GM18870 (cell line): ENCODE data around the gene COMMD6.
A peak's percentile ranks its signal among the peaks of the same experiment; 100 is the strongest.
"Not testable (repeated sequence)": the region's sequence is repeated elsewhere in the genome, so short reads cannot be mapped to it uniquely, and the experiment has no call there.

Source experiments
- ATAC-seq: cut with Tn5 transposase; IDR thresholded peaks from one replicate; pipeline ENCODE4 v1.9.1; 2021; ENCODE audit warnings: moderate library complexity; ENCODE audit not compliant: unreplicated experiment

The COMMD6 gene

DNA sequence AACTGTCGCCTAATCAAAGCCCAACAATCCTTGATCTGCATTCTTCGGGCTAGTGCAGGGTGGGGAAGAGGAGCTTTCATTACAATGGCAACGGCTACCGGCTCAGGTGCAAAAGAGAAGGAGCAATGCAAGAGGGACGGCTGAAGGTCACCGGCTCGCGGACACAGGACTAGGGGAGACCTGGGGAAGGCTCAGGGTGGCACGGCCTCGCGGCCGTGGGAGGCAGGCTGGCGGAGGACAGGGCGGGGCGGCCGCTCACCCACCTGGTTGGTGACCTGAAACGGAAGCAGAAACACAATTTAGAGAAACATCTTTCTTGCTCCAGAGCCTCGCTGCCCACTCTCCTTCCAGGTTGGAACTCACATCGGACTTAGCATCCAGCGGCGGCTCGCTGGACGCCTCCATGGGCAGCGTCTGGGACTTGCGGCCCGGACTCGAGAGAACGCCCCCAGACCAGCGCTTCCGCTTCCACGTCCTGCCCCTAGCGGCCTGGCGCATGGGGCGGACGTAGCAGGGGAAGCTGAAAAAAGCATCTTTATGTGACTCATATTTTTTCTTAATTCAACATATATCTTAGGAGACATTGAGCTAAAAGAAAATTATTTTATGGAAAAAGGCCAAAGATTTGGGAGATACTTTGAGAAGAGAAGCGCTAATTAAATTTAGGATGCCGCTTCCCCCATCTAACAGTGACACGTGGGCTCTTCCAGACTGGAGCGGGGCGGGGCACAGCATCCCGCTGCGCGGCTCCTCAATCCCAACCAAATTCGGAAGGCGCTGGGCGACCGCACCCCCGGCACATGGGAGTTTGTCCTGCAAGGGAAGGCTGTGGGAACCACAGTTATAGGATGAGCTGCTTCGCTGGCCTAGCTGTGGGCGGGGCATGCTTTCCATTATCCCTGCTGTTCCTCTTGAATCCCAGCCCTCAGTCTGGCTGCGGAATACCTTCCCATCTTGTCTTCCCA is at the start of gene COMMD6:
Gene COMMD6 (minus strand): TSS at position 441 of the 965 bp plus-strand sequence. CDS start 36 bp downstream, at position 405.
- peak; percentile 97 for ATAC-seq

DNA sequence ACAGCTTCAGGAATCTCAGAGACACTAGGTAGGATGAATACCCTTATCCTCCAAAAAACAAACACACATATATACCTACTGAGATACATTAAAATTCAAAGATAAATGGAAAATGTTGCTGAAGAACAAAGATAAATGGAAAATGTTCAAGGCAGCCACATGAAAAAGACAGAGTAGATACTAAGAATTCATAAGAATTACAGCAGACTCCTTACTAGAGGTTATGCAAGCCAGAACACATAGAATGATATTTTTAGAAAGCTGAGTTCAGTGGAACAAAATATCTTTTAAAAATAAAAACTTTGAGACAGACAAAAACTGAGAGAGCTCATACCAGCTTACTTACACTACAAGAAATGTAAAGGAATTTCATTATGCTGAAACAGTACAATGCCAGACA is 47.5 kb upstream of the COMMD6 start:
- no peak for ATAC-seq

DNA sequence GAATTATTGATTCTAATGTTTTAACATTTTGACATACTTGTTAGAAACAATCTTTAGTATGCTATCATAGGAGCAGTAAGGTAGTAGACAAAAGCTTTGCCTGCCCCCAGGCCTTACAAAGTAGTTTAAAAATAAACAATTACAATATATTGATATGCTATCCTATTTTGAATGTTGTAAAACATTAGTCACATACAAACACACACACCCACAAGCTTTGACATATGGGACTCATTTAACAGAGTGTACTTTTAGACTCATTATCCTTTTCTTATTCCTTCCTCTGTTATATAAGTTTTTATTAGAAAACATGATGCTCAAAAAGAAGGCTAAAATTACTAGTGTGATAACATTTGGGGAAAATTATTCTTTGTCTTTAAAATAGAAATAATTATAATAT is 45.5 kb upstream of the COMMD6 start:
- ATAC-seq, result no peak

DNA sequence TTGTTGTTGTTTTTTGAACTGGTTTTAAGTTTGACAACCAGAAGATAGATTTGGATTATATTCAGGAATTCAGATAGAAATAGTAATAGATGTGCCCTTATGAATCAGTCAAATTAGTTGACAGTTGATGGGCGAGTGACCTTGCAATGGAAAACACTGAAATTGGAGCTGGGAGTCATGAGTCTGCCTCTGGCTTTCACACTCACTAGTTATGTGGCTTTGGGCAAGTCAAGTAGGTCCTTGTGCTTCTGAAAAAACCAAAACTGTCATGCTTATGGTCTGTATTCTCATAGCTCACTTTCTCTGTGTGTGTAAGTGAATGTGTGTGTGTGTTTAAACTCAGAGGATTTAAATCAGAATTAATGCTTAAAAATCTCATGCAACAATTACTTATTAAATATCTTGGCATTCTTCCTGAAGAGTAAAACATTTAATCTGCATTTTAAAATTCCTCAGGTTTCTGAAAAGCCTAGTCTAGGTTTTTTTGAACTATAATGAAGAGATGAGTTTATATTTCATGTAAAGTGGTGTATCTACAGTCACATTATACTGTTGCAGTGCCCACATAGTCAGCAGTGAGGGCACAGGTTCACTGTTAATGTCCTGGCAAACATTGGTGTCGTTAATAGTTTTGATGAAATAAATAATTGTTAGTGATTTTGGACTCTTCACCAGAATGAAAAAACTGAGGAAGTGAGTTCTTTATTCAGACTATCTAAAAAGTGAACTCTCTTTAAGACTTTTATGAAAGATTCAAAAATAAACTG is 44.4 kb upstream of the COMMD6 start:
- ATAC-seq, result no peak

DNA sequence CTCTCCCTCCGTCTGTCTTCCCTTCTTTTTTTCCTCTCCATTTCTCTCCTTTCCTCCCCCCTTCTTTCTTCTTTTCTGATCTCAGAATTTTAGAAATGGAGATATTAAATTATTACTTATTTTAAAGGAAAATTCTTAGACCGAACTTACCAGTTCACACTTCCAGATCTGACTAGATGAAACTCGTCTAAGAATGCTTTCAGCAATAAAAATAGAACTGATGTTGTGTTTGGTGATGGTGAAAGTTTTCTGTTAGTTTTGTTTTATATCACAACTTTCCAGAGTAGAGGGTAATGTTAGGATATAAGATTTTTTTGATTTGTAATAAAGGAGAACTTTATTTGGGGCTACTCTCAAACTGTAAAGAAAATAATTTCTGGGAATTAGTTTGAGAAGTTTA is 41.9 kb upstream of the COMMD6 start:
- ATAC-seq, result peak; percentile 67

DNA sequence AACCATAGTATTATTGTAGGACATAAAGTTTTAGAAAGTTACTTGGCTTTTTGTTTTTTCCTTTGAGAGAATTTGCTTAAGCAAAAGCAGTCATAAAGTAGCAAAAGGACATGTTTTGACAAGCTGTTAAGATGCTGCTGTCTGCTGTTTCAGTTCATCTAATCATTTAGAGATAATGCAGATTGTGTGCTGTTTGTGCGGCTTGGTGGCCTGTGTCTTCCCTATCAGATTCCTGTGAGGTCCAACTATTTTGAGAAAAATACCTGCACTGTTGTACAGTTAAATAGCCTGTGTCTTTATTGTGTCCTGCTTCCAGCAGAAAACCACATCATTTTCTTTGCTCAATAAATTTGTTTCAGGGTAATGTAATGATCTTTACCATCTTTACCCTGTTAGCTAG is 31.9 kb upstream of the COMMD6 start:
- no peak for ATAC-seq

DNA sequence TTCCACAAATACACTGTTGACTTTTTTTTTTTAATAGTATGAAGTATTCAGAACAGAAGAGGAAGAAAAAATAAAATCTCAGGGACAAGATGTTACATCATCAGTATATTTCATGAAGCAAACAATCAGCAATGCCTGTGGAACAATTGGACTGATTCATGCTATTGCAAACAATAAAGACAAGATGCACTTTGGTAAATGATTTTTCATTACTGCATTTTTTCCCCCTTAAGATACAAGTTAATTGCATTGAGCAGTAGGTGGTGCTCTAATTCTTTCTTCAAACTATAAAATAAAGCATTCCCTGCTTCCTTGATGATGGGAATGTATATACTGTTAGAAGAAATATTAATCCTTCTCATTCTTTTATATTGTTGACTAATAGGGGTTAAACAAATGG is 29.0 kb upstream of the COMMD6 start:
- no peak for ATAC-seq

DNA sequence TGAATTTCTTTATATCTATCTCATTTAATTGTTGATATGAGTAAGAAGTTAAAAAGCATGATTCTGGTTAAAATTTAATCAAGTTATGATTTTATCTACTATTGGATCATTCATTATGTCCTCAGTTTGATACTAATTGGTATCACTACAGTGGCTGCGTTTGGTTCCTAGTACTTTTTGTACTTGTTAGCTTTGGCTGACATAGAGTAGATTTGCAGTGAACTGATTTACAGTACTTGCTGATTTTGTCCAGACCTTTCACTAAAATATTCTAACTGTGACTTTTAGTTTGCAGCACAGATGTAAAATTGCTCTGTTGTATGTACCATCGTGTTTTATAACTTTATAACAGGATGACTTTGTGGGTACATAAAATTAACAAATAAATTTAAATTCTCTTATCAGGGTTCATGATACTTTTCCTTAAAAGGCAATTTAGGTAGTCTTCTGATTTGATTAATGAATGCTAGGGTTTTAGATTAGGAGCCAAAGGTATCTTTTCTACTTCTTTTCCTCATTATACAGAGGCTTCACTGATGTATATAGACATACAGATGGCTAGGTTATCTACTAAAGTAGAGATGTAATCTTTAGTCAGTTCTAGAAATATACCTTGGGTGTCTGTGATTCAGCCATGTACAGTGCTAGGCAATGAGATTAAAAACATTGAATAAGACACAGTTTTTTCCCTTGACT is 20.7 kb upstream of the COMMD6 start:
- no peak for ATAC-seq

DNA sequence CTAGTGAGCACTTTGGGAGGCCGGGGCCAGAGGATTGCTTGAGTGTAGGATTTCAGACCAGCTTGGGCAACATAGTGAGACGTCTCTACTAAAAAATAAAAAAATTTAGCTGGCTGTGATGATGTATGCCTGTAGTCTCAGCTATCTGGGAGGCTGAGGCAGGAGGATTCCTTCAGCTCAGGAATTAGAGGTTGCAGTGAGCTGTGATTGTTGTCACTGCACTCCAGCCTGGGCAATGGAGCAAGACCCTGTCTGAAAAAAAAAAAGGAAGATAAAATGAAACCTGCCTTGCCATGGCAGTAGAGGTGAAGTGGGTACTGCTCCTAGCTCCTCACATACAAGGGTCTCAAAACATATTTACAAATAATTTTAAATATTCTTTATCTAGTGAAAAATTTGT is 19.3 kb upstream of the COMMD6 start:
- ATAC-seq, result no peak

DNA sequence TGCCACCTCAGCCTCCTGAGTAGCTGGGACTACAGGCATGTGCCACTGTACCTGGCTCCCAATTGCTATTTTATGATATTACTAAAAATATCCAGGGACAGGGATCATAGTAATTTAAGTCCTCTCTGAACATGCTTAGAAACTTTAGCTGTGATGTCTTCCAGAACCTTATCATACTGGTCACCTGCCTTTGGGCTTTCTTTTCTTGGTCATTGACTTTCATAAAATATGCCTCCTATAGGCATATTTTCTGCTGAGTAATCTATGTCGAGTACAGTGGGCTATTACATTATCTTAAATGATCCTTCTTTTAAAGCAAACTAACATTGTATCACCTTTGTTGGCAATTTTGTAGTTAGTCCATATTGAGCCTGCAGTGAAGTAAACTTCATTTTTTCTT is 18.2 kb upstream of the COMMD6 start:
- no peak for ATAC-seq

DNA sequence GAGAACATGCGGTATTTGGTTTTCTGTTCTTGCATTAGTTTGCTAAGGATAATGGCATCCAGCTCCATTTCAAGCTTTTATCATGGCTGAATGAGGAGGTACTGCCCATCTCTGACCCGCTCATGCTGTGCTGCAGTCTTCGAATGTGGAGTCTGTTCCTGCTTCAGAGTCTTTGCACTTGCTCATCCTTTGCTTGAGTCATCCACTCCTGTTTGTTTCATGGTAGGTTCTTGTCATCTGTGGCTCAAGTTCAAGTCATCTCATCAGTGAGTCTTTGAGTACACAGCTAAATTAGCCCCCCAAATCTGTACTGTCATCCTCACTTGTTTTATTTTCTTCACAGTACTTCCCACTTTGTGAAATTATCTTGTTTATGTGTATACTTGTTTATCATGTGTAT is 17.3 kb upstream of the COMMD6 start:
- no peak for ATAC-seq

DNA sequence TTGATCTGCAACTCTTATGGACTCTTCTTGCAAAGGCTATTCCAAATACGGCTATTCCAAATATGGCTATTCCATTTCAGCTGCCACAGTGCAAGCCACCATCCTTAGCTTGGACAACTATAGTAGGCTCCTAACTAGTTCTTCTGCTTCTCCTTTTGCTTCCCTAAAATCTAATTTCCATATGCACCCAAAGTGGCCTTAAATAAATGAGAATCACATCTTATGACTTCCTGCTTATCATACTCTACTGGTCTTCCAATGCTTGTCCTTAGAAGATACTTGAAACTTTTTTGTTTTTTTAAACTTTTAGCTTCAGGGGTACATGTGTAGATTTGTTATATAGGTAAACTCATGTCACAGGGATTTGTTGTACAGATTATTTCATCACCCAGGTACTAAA is 16.8 kb upstream of the COMMD6 start:
- ATAC-seq, result no peak

DNA sequence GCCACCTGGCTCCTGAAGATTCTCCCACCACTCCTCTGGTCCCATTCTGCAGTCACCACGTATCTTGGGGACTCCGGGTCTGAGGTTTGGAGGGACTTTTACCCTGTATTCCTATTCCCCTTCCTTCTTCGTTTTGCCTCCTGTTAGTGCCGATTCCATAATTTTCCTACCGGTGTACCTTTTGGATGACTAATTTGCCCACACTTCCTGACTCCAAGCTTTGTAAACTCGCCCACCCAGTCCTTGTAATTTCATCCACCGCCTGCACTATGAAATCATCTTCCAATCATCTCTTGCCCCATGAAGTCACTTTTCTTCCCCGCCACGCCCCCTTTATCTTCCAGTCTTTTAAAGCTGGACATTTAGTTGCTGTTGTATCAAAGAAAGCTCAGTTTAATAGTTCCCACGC is 12.5 kb upstream of the COMMD6 start:
- ATAC-seq, result peak; percentile 4

DNA sequence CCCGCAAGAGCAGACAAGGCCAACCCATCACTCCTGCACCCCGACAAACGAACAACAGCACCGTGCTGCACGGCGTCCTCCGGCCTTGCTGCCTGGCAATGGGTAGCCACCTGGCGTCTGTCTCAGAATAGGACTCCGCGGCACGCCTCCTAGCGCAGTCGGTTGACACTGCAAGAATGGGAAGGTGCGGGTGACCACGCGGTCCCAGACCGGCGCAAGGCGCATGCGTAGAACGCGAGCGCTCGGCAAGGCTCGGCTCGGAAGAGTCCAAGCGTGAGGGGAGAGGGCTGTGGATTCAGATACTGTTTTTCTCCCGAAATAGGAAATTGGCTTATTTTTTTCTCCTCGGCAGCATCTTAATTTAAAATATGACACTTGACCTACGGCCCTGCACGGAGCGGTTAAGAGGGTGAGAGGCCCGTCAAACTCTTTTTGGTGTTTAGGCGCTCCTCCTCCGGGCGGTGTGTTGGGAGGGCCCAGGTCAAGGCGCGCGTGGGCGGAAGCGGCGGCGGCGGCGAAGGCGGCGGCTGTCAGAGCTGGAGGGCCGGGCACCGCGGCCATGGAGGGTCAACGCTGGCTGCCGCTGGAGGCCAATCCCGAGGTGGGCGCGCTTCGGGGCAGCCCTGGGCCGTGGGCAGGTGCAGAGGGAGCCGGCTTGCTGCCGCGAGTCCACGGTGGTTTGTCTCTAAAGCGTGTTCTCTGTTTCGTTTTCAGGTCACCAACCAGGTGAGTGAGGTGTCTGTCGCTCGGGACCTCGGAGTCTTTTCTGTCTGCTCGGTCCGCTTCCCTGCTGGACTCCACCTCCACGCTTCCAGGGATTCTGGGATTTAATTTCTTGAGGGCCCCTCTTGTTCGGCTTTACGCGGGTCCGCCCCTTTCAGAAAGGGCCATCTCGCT is 11.9 kb upstream of the COMMD6 start, which contains the start of gene UCHL3:
Gene UCHL3 (plus strand): TSS at position 530 of the 897 bp plus-strand sequence. CDS start 30 bp downstream, at position 560.
- peak; percentile 92 for ATAC-seq

DNA sequence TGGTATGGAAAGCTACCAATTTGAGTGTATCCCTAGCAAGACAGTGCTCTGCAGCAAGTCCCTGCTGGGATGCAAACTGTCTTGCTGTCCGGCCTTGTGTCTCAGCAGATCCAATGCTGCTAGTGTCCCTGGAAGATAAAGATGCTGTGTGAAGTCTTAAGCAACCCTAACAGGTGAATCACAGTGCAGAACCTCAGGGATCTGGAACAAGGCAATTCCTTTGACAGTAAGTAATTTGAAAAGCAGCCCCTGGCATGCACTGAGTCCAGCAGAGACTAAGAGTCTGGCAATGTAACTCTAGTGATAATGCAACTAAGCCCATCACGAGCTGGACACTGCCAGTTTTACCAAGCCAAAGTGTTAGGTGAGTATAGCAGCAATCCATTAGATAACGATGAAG is 10.3 kb upstream of the COMMD6 start:
- no peak for ATAC-seq

DNA sequence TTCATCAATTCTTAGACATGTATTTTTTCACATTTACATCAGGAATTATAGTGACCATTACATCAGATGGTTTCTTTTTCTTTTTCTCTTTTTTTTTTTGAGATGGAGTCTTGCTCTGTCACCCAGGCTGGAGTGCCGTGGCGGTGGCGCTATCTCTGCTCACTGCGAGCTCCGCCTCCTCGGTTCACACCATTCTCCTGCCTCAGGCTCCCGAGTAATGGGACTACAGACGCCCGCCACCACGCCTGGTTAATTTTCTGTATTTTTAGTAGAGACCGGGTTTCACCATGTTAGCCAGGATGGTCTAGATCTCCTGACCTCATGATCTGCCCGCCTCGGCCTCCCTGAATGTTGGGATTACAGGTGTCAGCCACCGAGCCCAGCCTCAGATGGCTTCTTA is 7.7 kb upstream of the COMMD6 start:
- not testable (repeated sequence) for ATAC-seq

DNA sequence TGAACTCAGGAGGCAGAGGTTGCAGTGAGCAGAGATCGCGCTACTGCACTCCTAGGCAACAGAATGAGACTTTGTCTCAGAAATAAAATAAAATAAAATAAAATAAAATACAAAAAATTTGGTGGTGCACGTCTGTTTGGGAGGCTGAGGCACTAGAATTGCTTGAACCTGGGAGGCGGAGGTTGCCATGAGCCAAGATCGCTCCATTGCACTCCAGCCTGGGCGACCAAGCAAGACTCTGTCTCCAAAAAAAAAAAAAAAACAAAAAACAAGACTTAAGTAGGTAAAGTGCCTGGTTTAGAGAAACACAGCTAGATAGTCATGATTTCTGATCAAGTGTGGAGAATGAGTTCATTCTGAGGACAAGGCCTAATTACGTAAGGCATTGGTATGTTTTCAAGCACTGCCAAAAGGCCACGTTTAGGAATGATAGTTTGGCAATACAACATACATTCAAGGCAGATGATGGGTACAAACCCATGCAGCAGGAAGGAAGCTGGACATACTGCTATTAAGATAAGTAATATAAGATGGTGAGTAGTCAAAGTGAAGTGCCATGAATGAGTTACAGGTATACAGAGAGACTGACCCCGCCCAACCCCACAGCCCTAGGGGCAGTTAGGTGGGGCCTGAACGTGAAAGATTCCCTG is 7.2 kb upstream of the COMMD6 start:
- no peak for ATAC-seq

DNA sequence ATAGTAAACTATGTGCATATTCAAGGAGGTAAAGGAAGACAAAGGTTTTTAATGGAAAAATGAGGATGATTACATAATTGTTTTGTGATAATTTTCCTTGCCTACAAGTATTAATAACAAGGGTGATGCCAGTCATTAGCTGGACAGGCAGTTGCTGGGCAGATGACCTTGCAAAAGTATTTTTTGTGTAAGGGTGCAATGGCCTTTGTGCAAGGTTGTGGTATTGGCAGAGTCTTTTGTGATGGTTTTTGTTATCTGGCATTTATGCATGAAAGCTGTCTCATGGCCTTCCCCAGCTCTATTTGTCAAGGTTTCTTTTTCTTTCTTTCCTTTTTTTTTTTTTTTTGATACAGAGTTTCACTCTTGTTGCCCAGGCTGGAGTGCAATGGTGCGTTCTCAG is 4.3 kb upstream of the COMMD6 start:
- ATAC-seq, result no peak

DNA sequence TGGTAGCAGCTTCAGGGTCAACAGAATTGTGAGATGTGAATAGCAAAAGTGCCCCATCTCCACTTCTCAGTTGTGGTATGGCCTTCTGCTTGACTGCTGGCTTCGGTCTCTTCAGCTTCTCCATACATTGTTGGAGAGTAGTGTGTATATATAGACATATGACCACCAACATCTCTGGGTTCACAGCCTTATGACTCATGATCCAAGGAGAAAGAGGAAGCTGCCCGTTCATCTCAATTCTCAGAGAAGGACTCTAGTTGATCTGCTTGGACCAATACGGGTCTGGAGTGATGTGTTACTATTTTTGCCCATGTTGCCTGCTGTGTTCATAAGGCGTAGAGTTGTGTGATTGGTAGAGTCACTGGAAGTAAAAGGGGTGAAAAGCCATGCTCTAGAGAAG is 3.6 kb upstream of the COMMD6 start:
- ATAC-seq, result no peak

DNA sequence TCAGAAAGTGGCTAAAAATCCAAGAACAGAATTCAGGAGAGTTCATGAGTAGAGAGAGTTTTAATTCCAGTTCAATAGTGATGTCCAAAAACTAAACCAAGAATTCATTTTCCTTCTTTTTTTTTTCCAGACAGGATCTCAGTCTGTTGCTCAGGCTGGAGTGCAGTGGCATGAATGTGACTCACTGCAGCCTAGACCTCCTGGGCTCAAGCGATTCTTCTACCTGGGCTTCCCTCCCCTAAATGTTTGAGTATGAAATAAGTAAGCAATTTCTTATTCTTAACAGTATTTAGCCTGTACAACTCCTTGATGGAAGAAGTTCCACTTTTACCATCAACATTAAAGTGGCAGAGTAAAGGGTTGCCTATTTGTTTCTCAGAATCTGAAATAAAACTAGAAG is 3.8 kb downstream of the COMMD6 start:
- ATAC-seq, result no peak
